ENCODE data around the gene NUDC.
"Not testable (repeated sequence)": the region's sequence is repeated elsewhere in the genome, so short reads cannot be mapped to it uniquely, and the experiment has no call there.

The NUDC gene

GRCh38 chr1:26912147-26912490 lies 9.4 kb upstream of the NUDC start:
- no peak for DNase-seq

GRCh38 chr1:26913389-26913753 lies 8.2 kb upstream of the NUDC start:
- DNase-seq: no peak

GRCh38 chr1:26913754-26914619 lies 7.6 kb upstream of the NUDC start, which contains the start of gene NR0B2:
Gene NR0B2 (minus strand): TSS chr1:26913975. CDS start chr1:26913940, 35 bp downstream.
- DNase-seq: no peak

GRCh38 chr1:26915204-26915842 lies 6.2 kb upstream of the NUDC start:
- no peak for DNase-seq

GRCh38 chr1:26921126-26921539 lies 410 bp upstream of the NUDC start:
- DNase-seq: no peak

- no peak for DNase-seq
Measured at GRCh38 chr1:26922431-26922729, 837 bp downstream of the NUDC start.

- DNase-seq: no peak
Measured at GRCh38 chr1:26922901-26923300, 1.4 kb downstream of the NUDC start.

GRCh38 chr1:26923711-26924110 lies 2.2 kb downstream of the NUDC start:
- no peak for DNase-seq

GRCh38 chr1:26932531-26932930 lies 11.0 kb downstream of the NUDC start:
- no peak for DNase-seq

- DNase-seq: no peak
Measured at GRCh38 chr1:26936823-26937222, 15.3 kb downstream of the NUDC start.

GRCh38 chr1:26938004-26938658 lies 16.6 kb downstream of the NUDC start:
- DNase-seq: no peak

- no peak for DNase-seq
Measured at GRCh38 chr1:26938659-26939025, 17.1 kb downstream of the NUDC start.

- DNase-seq: no peak
Measured at GRCh38 chr1:26941311-26941710, 19.8 kb downstream of the NUDC start.

GRCh38 chr1:26942656-26943055 lies 21.1 kb downstream of the NUDC start:
- no peak for DNase-seq

- DNase-seq: no peak
Measured at GRCh38 chr1:26945138-26945537, 23.6 kb downstream of the NUDC start.

- no peak for DNase-seq
Measured at GRCh38 chr1:26945728-26946127, 24.2 kb downstream of the NUDC start.

GRCh38 chr1:26946270-26946669 lies 24.7 kb downstream of the NUDC start:
- DNase-seq: no peak

GRCh38 chr1:26948725-26949057 lies 27.1 kb downstream of the NUDC start:
- not testable (repeated sequence) for DNase-seq

- no peak for DNase-seq
Measured at GRCh38 chr1:26949266-26949925, 27.9 kb downstream of the NUDC start.

- DNase-seq: no peak
Measured at GRCh38 chr1:26949926-26950319, 28.4 kb downstream of the NUDC start.

GRCh38 chr1:26950602-26951001 lies 29.1 kb downstream of the NUDC start:
- no peak for DNase-seq

GRCh38 chr1:26951216-26951615 lies 29.7 kb downstream of the NUDC start:
- no peak for DNase-seq

GRCh38 chr1:26951821-26952497 lies 30.4 kb downstream of the NUDC start:
- DNase-seq: no peak

Data from AML-193 (cell line).